Endodermal cell (in vitro differentiated cells): ENCODE data around the gene GIT1. TPM values are rescaled to one million over a fixed set of nuclear protein-coding genes. Genes with fewer than 3 reads are reported as not detected.
A peak's percentile ranks its signal among the peaks of the same experiment; 100 is the strongest.

Source experiments
- DNase-seq: peaks from one replicate; pipeline ENCODE4 v3.0.0-alpha.2; 2017
- H3K27ac ChIP-seq: 2 replicates; pipeline ENCODE4 v1.5.1; 2013; ENCODE audit warnings: mild to moderate bottlenecking, low read depth, low read length, moderate library complexity
- H3K27me3 ChIP-seq: 2 replicates; pipeline ENCODE4 v1.6.1; 2013; ENCODE audit warnings: mild to moderate bottlenecking, low read length, moderate library complexity; ENCODE audit not compliant: insufficient read depth, control insufficient read depth, poor library complexity, severe bottlenecking
- H3K36me3 ChIP-seq: 2 replicates; pipeline ENCODE4 v1.7.0; 2013; ENCODE audit warnings: mild to moderate bottlenecking, low read length, moderate library complexity; ENCODE audit not compliant: control insufficient read depth, insufficient read depth
- H3K4me1 ChIP-seq: one replicate; pipeline ENCODE4 v1.7.0; 2013; ENCODE audit warnings: low read length; ENCODE audit not compliant: control insufficient read depth, insufficient read depth
- H3K4me3 ChIP-seq: 2 replicates; pipeline ENCODE4 v1.5.1; 2013; ENCODE audit warnings: mild to moderate bottlenecking, low read length, moderate library complexity
- H3K9ac ChIP-seq: 2 replicates; pipeline ENCODE4 v1.6.1; 2013; ENCODE audit warnings: mild to moderate bottlenecking, low read length, moderate library complexity; ENCODE audit not compliant: poor library complexity, severe bottlenecking; ENCODE audit errors: extremely low read depth
- H3K9me3 ChIP-seq: 2 replicates; pipeline ENCODE4 v1.6.1; 2013; ENCODE audit warnings: mild to moderate bottlenecking, low read length, moderate library complexity; ENCODE audit not compliant: control insufficient read depth
- H3K27ac Mint-ChIP-seq: 2 replicates; pipeline ENCODE4 v1.8.0; 2020; ENCODE audit warnings: mixed read lengths
- H3K27me3 Mint-ChIP-seq: 2 replicates; pipeline ENCODE4 v1.8.0; 2021; ENCODE audit warnings: mild to moderate bottlenecking, mixed read lengths; ENCODE audit not compliant: insufficient read depth
- H3K36me3 Mint-ChIP-seq: 2 replicates; pipeline ENCODE4 v1.8.0; 2020; ENCODE audit warnings: low read depth, mixed read lengths
- H3K4me1 Mint-ChIP-seq: 2 replicates; pipeline ENCODE4 v1.8.0; 2020; ENCODE audit warnings: mixed read lengths
- H3K4me3 Mint-ChIP-seq: 2 replicates; pipeline ENCODE4 v1.8.0; 2020; ENCODE audit warnings: mild to moderate bottlenecking, moderate library complexity, mixed read lengths
- H3K9me3 Mint-ChIP-seq: 2 replicates; pipeline ENCODE4 v1.8.0; 2020; ENCODE audit warnings: mild to moderate bottlenecking, mixed read lengths
- WGBS, 2 experiments: methylation state at CpG; one replicate each; pipeline versions ENCODE4 v1.1.5 to v1.1.7; 2013; ENCODE audit warnings: missing lambda C conversion rate in 2 of 2, mixed read lengths in 1 of 2; ENCODE audit not compliant: insufficient coverage in 1 of 2, insufficient read length in 1 of 2; 5-methylcytosine and 5-hydroxymethylcytosine counted together
- total RNA-seq, 2 donors: library from RNA; stranded (reverse); fragmentation: NEBNext Ultra II Directional in 1 of 2; extraction: Animal tissue kit (Norgen Biotek cat#: 25700) in 1 of 2; gene quantifications; 2 replicates in 1 of 2; 3 replicates in 1 of 2; pipeline ENCODE4 v1.2.1, GENCODE V29; 2021
- TF ChIP-seq, protein P1 (sequence below): fragments of 200-600 bp; sonication (generic); conservative IDR thresholded peaks from 2 replicates; pipeline ENCODE4 v1.5.0; 2021; ENCODE audit warnings: antibody characterized with exemption, mild to moderate bottlenecking

The GIT1 gene
- total RNA-seq, 2 donors from 2014 or later: 45.0 to 61.8 TPM

DNA sequence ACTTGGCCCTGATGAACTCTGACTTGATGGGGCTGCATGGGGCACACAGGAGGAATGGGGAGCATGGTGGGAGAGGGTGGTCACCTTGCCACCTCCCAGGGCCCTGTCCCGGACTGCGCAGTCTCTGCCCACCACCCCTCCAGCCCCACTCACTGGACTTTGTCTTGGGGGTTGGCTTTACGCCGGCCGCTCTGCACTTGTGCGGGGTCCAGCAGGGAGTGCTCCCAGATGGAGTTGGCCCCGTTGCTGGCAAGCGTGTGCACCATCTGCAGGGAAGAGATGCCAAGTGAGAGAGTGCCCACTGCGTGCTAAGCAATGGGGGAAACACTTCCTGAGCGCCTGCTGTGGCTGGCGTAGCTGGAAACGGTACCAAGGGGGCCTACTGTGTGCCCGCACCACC is 6.7 kb downstream of the GIT1 start:
- H3K9me3 Mint-ChIP-seq: no peaks in the 10 kb centered on the region
- peaks cover 9% of the 10 kb centered on the region for H3K4me1 Mint-ChIP-seq
- Histone ChIP-seq H3K27ac (no peak overlapping the region), H3K9me3 (no peaks in the 10 kb centered on the region), H3K27me3 (no peaks in the 10 kb centered on the region), H3K36me3 (peaks cover 27% of the 10 kb centered on the region), H3K4me1 (peaks cover 10% of the 10 kb centered on the region), H3K4me3 (no peak overlapping the region), H3K9ac (no peak overlapping the region)
- TF ChIP-seq, protein P1, sequence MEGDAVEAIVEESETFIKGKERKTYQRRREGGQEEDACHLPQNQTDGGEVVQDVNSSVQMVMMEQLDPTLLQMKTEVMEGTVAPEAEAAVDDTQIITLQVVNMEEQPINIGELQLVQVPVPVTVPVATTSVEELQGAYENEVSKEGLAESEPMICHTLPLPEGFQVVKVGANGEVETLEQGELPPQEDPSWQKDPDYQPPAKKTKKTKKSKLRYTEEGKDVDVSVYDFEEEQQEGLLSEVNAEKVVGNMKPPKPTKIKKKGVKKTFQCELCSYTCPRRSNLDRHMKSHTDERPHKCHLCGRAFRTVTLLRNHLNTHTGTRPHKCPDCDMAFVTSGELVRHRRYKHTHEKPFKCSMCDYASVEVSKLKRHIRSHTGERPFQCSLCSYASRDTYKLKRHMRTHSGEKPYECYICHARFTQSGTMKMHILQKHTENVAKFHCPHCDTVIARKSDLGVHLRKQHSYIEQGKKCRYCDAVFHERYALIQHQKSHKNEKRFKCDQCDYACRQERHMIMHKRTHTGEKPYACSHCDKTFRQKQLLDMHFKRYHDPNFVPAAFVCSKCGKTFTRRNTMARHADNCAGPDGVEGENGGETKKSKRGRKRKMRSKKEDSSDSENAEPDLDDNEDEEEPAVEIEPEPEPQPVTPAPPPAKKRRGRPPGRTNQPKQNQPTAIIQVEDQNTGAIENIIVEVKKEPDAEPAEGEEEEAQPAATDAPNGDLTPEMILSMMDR: no peak
- peaks cover 3% of the 10 kb centered on the region for H3K27me3 Mint-ChIP-seq
- peaks cover 28% of the 10 kb centered on the region for H3K36me3 Mint-ChIP-seq
- no peak overlapping the region for H3K4me3 Mint-ChIP-seq
- peak; percentile 39 for DNase-seq
- H3K27ac Mint-ChIP-seq: no peak overlapping the region
- WGBS, 2 experiments: 94 to 98% methylated on average over 12 to 13 of the region's 13 CpGs

DNA sequence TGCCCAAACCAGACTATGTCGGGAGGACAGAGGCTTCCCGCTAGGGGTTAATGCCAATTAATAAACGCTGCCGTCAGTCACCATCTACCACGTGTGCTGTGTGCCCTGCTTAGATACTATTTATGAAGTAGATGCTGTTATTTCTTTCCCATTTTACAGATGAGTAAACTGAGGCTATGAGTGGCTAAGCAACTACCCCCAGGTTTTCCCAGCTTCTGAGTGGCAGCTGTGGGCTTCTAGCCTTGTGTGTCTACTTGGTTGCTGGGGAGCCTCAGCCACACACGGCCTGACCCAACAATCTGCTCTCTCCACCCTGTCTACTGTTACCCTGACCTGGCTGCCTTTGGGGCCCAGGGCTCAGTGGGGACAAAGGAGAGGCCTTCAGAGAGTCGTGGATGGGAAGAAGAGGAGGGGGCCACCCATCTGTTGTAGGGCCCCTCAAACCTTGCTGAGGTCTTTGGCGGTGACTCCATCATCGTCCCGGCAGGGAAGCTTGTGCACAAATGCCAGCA is 7.1 kb downstream of the GIT1 start:
- no peak overlapping the region for H3K27ac ChIP-seq
- H3K4me3 Mint-ChIP-seq: no peak overlapping the region
- peaks cover 27% of the 10 kb centered on the region for H3K36me3 ChIP-seq
- H3K4me3 ChIP-seq: no peak overlapping the region
- no peak for DNase-seq
- no peaks in the 10 kb centered on the region for H3K27me3 ChIP-seq
- H3K9me3 Mint-ChIP-seq: no peaks in the 10 kb centered on the region
- TF ChIP-seq, protein P1: no peak
- H3K9me3 ChIP-seq: no peaks in the 10 kb centered on the region
- H3K27me3 Mint-ChIP-seq: peaks cover under 1% of the 10 kb centered on the region
- H3K4me1 ChIP-seq: peaks cover 9% of the 10 kb centered on the region
- peaks cover 28% of the 10 kb centered on the region for H3K36me3 Mint-ChIP-seq
- no peak overlapping the region for H3K9ac ChIP-seq
- H3K27ac Mint-ChIP-seq: no peak overlapping the region
- peaks cover 9% of the 10 kb centered on the region for H3K4me1 Mint-ChIP-seq
- WGBS, 2 experiments: 91 to 95% methylated on average over 10 of the region's 10 CpGs

DNA sequence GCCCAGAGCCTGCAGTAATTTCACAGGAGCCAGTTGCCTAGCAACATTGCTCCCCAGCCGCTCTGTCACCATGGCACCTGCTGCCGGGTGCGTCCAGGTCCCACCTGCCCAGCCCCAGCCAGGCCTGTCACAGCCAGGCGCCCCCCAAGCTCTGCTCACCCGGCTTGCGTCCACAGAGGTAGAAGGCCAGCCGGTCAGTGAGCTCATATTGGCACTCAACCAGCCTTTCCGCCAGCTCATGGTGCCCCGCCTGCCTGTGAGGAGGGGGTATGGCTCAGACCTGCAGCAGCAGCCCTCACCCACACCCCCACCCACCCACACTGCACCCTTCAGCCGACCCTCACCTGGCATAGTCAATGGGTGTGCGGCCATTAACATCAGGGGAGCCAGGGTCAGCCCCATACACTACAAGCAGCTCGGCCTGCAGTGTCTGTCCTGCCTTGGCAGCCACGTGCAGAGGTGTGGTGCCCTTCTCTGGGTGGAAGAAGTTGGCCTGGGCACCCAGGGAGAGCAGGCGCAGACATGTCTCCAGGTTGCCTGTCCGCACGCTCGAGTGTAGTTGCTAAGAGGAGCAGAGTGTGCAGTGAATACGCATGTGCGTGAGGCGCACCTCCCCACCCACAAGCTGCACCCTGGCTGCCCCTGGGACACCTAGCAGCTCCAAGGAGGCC is 7.7 kb downstream of the GIT1 start:
- H3K9me3 Mint-ChIP-seq: no peaks in the 10 kb centered on the region
- peaks cover 9% of the 10 kb centered on the region for H3K4me1 Mint-ChIP-seq
- 93 to 94% methylated on average over 10 to 20 of the region's 20 CpGs for WGBS, 2 experiments
- peak; percentile 45 for DNase-seq
- Histone ChIP-seq H3K4me1 (peaks cover 9% of the 10 kb centered on the region), H3K4me3 (no peak overlapping the region), H3K9ac (no peak overlapping the region), H3K27me3 (no peaks in the 10 kb centered on the region), H3K27ac (no peak overlapping the region), H3K9me3 (no peaks in the 10 kb centered on the region), H3K36me3 (peaks cover 27% of the 10 kb centered on the region)
- no peak overlapping the region for H3K27ac Mint-ChIP-seq
- no peaks in the 10 kb centered on the region for H3K27me3 Mint-ChIP-seq
- H3K36me3 Mint-ChIP-seq: peaks cover 28% of the 10 kb centered on the region
- no peak overlapping the region for H3K4me3 Mint-ChIP-seq
- TF ChIP-seq, protein P1: no peak
